COR-L47 (cell line): ENCODE results near the gene ITGAE.
"Not testable (repeated sequence)": the region's sequence is repeated elsewhere in the genome, so short reads cannot be mapped to it uniquely, and the experiment has no call there.

Source experiments
- DNase-seq: peaks from one replicate; lab custom pipeline; 2025; lab: John Stamatoyannopoulos, UW

The ITGAE gene

GRCh38 chr17:3729881-3730280, 71.1 kb downstream of the ITGAE start:
- DNase-seq: no peak

DNA sequence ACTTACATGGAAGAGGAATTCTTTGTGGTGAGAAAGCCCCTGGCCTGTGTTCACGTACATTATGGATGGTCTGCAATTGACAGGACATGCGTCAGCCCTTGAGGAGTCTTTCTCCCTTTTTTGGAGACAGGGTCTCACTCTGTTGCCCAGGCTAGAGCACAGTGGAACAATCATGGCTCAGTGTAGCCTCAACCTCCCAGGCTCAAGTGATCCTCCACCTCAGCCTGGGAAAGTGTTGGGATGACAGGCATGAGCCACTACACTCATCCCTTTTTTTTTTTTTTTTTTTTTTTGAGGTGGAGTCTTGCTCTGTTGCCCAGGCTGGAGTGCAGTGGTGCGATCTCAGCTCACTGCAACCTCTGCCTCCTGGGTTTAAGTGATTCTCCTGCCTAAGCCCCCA, 72.9 kb downstream of the ITGAE start:
- not testable (repeated sequence) for DNase-seq

DNA sequence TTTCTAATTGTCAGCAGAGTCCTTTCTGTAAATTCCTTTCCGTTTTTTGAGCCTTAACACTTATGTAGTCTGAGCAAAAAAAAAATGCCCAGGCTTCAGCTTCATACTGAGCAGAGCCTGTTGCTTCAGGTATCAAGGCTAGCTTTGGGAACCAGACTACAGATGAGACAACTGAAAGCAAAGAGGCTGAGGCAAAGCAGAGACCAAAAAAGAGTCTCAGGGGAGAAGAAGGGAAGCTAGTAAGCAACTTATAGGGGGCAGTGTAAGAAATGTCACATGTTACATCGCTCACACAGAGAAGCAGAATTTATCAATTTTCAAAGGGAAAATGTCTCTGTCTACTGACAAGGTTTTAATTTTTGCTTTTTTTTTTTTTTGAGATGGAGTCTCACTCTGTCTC, 73.9 kb downstream of the ITGAE start:
- no peak for DNase-seq

- DNase-seq: no peak
Observed at GRCh38 chr17:3724378-3725077, 76.5 kb downstream of the ITGAE start.

GRCh38 chr17:3723556-3724377, 77.2 kb downstream of the ITGAE start, which contains the start of gene HASPIN:
Gene HASPIN, plus strand, starts transcription at chr17:3723903. Its CDS starts 33 bp downstream, at chr17:3723936.
- peak; percentile 76 for DNase-seq

- DNase-seq: no peak
Observed at GRCh38 chr17:3723188-3723555, 77.8 kb downstream of the ITGAE start.

GRCh38 chr17:3722716-3723115, 78.3 kb downstream of the ITGAE start:
- DNase-seq: no peak

- no peak for DNase-seq
Observed at GRCh38 chr17:3719265-3719664, 81.7 kb downstream of the ITGAE start.

- no peak for DNase-seq
Observed at GRCh38 chr17:3718201-3718600, 82.8 kb downstream of the ITGAE start.

DNA sequence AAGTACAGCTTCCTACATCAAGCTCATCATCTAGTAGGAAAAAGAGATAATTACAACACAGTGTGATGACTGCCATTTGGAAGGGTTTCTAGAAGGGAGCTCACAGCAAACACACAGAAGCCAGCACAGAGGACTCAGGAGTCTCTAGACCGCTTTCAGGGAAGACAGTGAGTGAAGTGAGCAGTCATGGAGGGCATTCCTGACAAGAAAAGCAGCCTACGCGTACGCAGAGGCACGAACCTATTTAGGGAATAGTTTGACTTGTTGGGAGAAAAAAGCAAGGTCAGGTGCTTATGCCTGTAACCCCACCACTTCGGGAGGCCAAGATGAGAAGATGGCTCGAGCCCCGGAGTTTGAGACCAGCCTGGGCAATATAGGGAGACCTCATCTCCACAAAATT, 85.7 kb downstream of the ITGAE start:
- DNase-seq: no peak

GRCh38 chr17:3712811-3713463, 88.1 kb downstream of the ITGAE start:
- DNase-seq: no peak

- no peak for DNase-seq
Observed at GRCh38 chr17:3710951-3711383, 90.0 kb downstream of the ITGAE start.

DNA sequence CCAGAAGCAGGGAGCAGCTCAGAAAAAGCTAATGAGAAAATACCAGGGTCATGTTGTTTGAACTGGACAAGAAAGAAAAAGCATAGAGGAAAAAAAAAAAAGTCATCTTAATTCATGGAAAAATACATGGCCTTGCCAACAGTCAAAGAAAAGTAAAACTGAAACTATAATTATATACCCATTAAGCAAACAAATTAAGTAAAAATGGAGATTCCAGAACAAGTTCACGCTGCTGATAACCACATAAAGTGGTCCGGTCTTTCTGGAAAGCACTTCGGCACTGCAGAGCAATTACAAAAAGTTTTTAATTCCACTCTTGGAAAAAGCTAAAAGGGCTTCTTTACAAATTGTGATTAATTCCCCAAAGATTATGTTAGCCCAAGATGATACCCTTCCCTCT, 92.6 kb downstream of the ITGAE start:
- DNase-seq: no peak

DNA sequence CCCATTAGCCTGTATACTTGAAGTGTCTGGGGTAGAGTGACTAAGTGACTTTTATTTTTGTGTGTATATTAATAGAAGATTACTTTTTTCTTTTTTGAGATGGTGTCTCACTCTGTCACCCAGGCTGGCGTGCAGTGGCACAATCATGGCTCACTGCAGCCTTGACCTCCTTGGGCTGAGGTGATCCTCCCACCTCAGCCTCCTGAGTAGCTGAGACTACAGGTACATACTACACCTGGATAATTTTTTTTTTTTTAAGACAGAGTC, 95.3 kb downstream of the ITGAE start:
- not testable (repeated sequence) for DNase-seq

GRCh38 chr17:3704931-3705717, 95.9 kb downstream of the ITGAE start:
- DNase-seq: no peak

DNA sequence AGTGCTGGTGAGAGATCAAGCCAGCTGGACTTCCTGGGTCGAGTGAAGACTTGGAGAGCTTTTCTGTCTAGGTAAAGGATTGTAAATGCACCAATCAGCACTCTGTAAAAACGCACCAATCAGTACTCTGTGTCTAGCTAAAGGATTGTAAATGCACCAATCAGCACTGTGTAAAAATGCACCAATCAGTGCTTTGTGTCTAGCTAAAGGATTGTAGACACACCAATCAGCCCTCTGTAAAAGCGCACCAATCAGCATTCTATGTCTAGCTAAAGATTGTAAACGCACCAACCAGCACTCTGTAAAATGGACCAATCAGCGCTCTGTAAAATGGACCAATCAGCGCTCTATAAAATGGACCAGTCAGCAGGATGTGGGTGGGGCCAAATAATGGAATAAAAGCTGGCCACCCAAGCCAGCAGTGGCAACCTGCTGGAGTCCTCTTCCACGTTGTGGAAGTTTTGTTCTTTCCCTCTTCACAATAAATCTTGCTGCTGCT, 98.9 kb downstream of the ITGAE start:
- DNase-seq: not testable (repeated sequence)

- no peak for DNase-seq
Observed at GRCh38 chr17:3699951-3700350, 101.0 kb downstream of the ITGAE start.

DNA sequence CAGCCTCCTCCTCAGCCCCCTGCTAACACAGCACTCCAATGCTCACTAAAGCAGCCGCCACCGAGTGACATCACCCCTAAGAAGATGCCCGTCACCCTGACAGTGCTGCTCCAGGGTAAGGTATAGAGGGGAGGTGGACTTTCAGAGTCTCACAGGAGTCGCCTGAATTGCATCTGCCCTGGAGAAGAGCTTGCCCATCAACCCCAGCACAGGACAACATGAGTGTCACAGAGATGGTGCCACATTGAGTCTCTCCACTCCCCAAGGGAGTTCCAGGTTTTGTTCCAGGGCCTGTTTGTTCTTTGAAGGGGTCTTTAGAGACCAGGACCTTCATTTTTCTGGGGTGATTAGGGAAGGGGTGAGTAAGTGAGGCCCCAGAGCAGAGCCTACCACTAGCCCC, 102.8 kb downstream of the ITGAE start:
- DNase-seq: no peak

DNA sequence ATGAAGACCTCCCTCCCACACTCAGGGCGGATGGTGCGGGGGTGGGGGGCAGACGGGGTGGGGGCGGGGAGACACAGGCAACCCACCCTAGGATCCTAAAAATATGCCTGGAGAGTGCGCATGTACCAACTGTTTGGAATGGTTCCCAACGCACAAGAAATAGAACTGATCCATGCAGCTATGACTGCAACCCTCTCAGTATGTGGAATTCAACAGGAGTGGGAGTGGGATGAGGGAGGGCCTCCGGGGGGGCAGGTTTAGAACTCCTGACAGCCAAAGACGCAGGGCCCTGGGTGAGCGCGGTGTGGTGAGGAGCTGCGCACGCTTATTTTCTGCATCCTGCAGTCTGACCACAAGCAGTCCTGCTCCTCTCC, 103.9 kb downstream of the ITGAE start:
- no peak for DNase-seq

GRCh38 chr17:3695723-3696411, 105.1 kb downstream of the ITGAE start, which contains the start of gene P2RX5:
Gene P2RX5, minus strand, starts transcription at chr17:3696155. Its CDS starts 150 bp downstream, at chr17:3696005.
- DNase-seq: no peak

DNA sequence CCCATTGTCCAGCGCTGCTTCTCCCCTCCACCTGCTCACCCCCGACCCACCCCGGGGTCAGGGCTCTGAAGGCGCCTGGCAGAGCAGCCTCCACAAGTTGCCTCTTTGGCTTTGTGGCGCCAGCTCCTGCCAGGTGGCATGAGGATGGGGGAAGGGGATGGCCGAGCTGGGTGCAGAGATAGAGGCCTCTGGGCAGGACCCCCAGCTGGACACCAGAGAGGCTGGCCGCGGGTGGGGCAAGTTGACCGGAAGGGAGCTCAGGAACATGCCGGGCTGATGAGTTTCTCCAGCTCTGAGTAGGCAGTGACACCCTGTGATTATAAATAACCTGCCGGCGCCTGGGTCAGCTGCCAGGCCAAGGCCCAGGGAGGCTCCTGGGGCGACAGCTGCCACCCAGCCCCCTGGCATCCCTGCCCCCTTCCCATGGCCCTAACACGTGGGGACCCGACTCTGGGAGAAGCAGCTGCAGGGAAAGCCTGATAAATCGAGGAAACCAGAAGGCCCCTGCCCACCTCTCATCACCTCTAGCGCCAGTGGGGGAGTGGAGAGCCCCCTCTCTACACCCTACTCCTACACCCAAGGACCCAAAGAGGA, 105.8 kb downstream of the ITGAE start:
- DNase-seq: no peak
